HG03575 (cell line): ENCODE measurements around the gene AIG1.

Source experiments
- ATAC-seq: cut with Tn5 transposase; IDR thresholded peaks from one replicate; pipeline ENCODE4 v1.9.1; 2021; ENCODE audit not compliant: unreplicated experiment, insufficient number of reproducible peaks, low FRiP score; ENCODE audit errors: extremely low read depth

The AIG1 gene

GRCh38 chr6:143177706-143178105 lies 117.0 kb downstream of the AIG1 start:
- no peak for ATAC-seq

GRCh38 chr6:143179096-143179495 lies 118.4 kb downstream of the AIG1 start:
- ATAC-seq: no peak

- ATAC-seq: no peak
These were observed 119.4 kb downstream of the AIG1 start for GRCh38 chr6:143179901-143180612.

GRCh38 chr6:143180826-143181225 lies 120.1 kb downstream of the AIG1 start:
- ATAC-seq: no peak

- no peak for ATAC-seq
These were observed 123.0 kb downstream of the AIG1 start for GRCh38 chr6:143183666-143184065.

GRCh38 chr6:143185288-143185687 lies 124.6 kb downstream of the AIG1 start:
- ATAC-seq: no peak

- ATAC-seq: no peak
These were observed 126.7 kb downstream of the AIG1 start for GRCh38 chr6:143187238-143187923.

GRCh38 chr6:143188292-143188691 lies 127.6 kb downstream of the AIG1 start:
- no peak for ATAC-seq

- no peak for ATAC-seq
These were observed 130.7 kb downstream of the AIG1 start for GRCh38 chr6:143191361-143191760.

- ATAC-seq: no peak
These were observed 132.1 kb downstream of the AIG1 start for GRCh38 chr6:143192766-143193165.

GRCh38 chr6:143193571-143194094 lies 132.9 kb downstream of the AIG1 start:
- no peak for ATAC-seq

GRCh38 chr6:143194095-143194589 lies 133.5 kb downstream of the AIG1 start:
- ATAC-seq: no peak

GRCh38 chr6:143195349-143195845 lies 134.7 kb downstream of the AIG1 start:
- ATAC-seq: no peak

- no peak for ATAC-seq
These were observed 136.0 kb downstream of the AIG1 start for GRCh38 chr6:143196525-143197225.

- ATAC-seq: no peak
These were observed 136.7 kb downstream of the AIG1 start for GRCh38 chr6:143197377-143197776.

- no peak for ATAC-seq
These were observed 137.6 kb downstream of the AIG1 start for GRCh38 chr6:143198312-143198711.

GRCh38 chr6:143199291-143199690 lies 138.6 kb downstream of the AIG1 start:
- ATAC-seq: no peak

GRCh38 chr6:143200167-143200770 lies 139.6 kb downstream of the AIG1 start:
- no peak for ATAC-seq

- no peak for ATAC-seq
These were observed 143.4 kb downstream of the AIG1 start for GRCh38 chr6:143204045-143204444.
